Pancreas (tissue), 10 donors: ENCODE data around the gene LYL1. TPM values are rescaled to one million over a fixed set of nuclear protein-coding genes. Genes with fewer than 3 reads are reported as not detected.

Experiments
- ATAC-seq, 4 donors: fragments of 200-7000 bp; cut with Tn5 transposase; one replicate each; pipeline versions ENCODE4 v1.8.0 to v1.9.1; 2020; ENCODE audit warnings: mild to moderate bottlenecking in 4 of 4, moderate library complexity in 4 of 4
- DNase-seq, 6 donors: peaks; one replicate each; pipeline ENCODE4 v3.0.0-alpha.2; 2020
- FAIRE-seq: peaks from 2 replicates; lab custom pipeline; 2012; peaks lifted over from hg19 to GRCh38; lab: Jason Lieb, UNC
- H3K27ac ChIP-seq, 4 donors: fragments of 200-600 bp; sonication (generic); 1 replicate in 3 of 4; 2 replicates in 1 of 4; pipeline versions ENCODE4 v1.5.0 to v1.8.0; 2020
- H3K27me3 ChIP-seq, 4 donors: fragments of 200-600 bp; one replicate each; pipeline ENCODE4 v1.8.0; 2021
- H3K36me3 ChIP-seq, 3 donors: fragments of 200-600 bp; sonication (generic) in 1 of 3; one replicate each; pipeline versions ENCODE4 v1.5.0 to v1.8.0; 2020 to 2021
- H3K4me1 ChIP-seq, 3 donors: fragments of 200-600 bp; one replicate each; pipeline ENCODE4 v1.8.0; 2021
- H3K4me3 ChIP-seq, 4 donors: fragments of 200-600 bp; sonication (generic) in 2 of 4; one replicate each; pipeline versions ENCODE4 v1.5.0 to v1.8.0; 2020 to 2021
- H3K9me3 ChIP-seq, 4 donors: fragments of 200-600 bp; one replicate each; pipeline ENCODE4 v1.8.0; 2021
- WGBS, 2 donors: extraction: QIAGEN DNeasy Blood & Tissue Kit; methylation state at CpG; one replicate each; pipeline ENCODE4 v1.1.7; 2013; 5-methylcytosine and 5-hydroxymethylcytosine counted together
- intact Hi-C, 3 donors: fragments of 100-400 bp; cut with DNase I; formaldehyde crosslinking; loops; one replicate each; pipeline versions ENCODE4 v1.11.1 to v1.14.2; 2022
- polyA plus RNA-seq, 2 donors: library from polyadenylated mRNA; stranded (reverse); fragments of 200-250 nt; gene quantifications; one replicate each; pipeline ENCODE4 v1.2.3, GENCODE V29; 2013
- total RNA-seq, 6 donors: library from RNA; stranded (reverse); fragmentation: NEBNext Ultra II Directional in 4 of 6; extraction: Animal tissue kit (Norgen Biotek cat#: 25700) in 4 of 6; gene quantifications; one replicate each; pipeline versions ENCODE4 v1.2.1 to v1.2.4, GENCODE V29; 2021 to 2023
- TF ChIP-seq, protein P1 (sequence below), 4 donors: fragments of 200-600 bp; sonication (generic) in 3 of 4; IDR thresholded peaks; one replicate each; pipeline versions ENCODE4 v1.5.0 to v1.8.0; 2021; ENCODE audit warnings: antibody characterized with exemption in 4 of 4
- donor health status: healthy with polysubstance abuse.
- donor health status: DM: no; HTN: no; CAD: no; lungs with moderate emphysema.
- donor health status: DM: no; HTN: no; CAD: no.
- donor health status: control.
- donor health status: control.
- donor health status: Bipolar disorder and iron deficiency.
- donor health status: DM: yes; HTN: yes; CAD: no.
- donor health status: DM: no; HTN: no; CAD: no.
- donor health status: DM: no; HTN: no; CAD: no.
- donor health status: DM: yes; HTN: yes; CAD: no.

The LYL1 gene
- total and polyA plus RNA-seq, 8 donors = 0.51 to 5.5 (median 2.4) TPM

GRCh38 chr19:13133241-13133870 is 30.7 kb upstream of the LYL1 start:
- H3K9me3 ChIP-seq = no peaks in the 10 kb centered on the region
- no peak overlapping the region for H3K27ac ChIP-seq
- WGBS, 2 donors = 69 to 72% methylated on average over 12 of the region's 12 CpGs
- peaks cover 0 to 32% (median 3%) of the 10 kb centered on the region in 3 donors for H3K36me3 ChIP-seq
- no peaks in the 10 kb centered on the region for H3K27me3 ChIP-seq
- TF ChIP-seq, protein P1, sequence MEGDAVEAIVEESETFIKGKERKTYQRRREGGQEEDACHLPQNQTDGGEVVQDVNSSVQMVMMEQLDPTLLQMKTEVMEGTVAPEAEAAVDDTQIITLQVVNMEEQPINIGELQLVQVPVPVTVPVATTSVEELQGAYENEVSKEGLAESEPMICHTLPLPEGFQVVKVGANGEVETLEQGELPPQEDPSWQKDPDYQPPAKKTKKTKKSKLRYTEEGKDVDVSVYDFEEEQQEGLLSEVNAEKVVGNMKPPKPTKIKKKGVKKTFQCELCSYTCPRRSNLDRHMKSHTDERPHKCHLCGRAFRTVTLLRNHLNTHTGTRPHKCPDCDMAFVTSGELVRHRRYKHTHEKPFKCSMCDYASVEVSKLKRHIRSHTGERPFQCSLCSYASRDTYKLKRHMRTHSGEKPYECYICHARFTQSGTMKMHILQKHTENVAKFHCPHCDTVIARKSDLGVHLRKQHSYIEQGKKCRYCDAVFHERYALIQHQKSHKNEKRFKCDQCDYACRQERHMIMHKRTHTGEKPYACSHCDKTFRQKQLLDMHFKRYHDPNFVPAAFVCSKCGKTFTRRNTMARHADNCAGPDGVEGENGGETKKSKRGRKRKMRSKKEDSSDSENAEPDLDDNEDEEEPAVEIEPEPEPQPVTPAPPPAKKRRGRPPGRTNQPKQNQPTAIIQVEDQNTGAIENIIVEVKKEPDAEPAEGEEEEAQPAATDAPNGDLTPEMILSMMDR (IDR thresholded peaks at IDR 0.05) = no peak
- intact Hi-C loops = no loop called here
- H3K4me1 ChIP-seq = no peaks in the 10 kb centered on the region
- H3K4me3 ChIP-seq = no peak overlapping the region
- DNase-seq = no peak
- ATAC-seq = no peak
- no peak for FAIRE-seq

DNA sequence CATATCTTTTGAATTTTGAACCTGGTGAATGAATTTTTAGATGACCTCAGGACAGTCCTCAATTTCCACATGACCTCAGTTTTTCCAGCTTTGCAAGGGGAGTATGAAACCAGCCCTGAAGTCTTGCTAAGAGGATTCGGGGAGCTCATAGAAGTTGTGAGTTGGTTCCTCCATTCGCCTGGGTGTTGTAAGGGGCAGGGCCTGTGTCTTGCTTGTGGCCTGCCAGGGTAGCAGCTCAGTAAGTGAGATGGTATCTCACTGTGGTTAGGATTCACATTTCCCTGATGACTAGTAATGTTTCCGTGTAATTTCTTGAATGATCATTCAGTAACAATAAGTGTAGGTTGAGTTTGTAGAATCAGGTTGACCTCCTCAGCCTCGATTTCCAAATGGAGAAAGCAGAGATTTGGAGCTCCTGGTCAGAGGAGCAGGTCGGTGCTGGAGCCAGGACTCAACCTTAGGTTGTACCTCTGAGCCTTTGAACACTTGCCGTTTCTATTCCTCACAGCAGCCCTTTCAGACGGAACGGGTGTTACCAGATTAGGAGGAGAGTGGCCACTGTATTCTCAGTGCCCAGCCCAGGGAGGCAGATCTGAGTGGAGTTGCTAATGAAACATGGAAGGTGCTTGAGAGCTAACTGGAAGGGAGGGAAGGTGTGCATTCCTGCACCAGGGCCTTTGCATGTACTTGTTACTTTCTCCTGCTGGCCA is 30.0 kb upstream of the LYL1 start:
- peaks cover 0 to 25% (median 0%) of the 10 kb centered on the region in 3 donors for H3K36me3 ChIP-seq
- WGBS, 2 donors = 83 to 84% methylated on average over 8 of the region's 8 CpGs
- intact Hi-C loops = no loop called here
- no peaks in the 10 kb centered on the region for H3K27me3 ChIP-seq
- ATAC-seq = no peak
- H3K27ac ChIP-seq = no peak overlapping the region
- H3K4me1 ChIP-seq = no peaks in the 10 kb centered on the region
- no peak for DNase-seq
- no peaks in the 10 kb centered on the region for H3K9me3 ChIP-seq
- TF ChIP-seq, protein P1 (IDR thresholded peaks at IDR 0.05) = no peak
- H3K4me3 ChIP-seq = no peak overlapping the region
- no peak for FAIRE-seq

DNA sequence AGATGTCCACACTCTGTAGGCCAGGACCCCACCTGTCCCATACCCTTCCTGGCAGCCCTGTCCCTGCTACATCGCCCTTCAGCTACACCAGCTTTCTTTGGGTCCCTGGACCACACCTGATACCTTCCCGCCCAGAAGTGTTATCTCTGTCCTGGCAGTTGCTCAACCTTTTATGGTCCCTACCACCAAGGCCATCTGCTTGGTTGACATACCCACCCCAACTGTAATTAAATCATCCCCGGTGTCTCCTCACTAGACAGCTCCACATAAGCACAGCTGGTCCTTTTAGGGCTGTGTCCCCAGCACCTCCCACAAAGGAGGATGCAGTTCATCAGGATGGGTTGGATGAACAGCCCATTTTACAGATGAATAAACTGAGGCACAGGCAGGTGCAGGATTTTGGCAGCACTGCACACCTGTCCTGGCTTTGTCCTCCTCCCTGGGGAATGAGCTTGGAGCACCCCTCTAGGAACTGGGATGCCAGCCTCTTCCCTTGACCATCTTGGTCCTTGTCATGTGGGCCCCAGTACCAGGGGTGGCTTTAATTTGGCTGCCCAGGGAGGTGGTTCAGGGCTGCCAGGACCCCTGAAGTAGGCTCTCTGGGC is 28.3 kb upstream of the LYL1 start:
- DNase-seq (no peak), ATAC-seq (no peak), FAIRE-seq (no peak)
- Histone ChIP-seq H3K36me3 (peaks cover 0 to 10% (median 0%) of the 10 kb centered on the region in 3 donors), H3K4me1 (no peaks in the 10 kb centered on the region), H3K4me3 (no peak overlapping the region), H3K27me3 (no peaks in the 10 kb centered on the region), H3K27ac (no peak overlapping the region), H3K9me3 (no peaks in the 10 kb centered on the region)
- TF ChIP-seq, protein P1 (IDR thresholded peaks at IDR 0.05) = no peak
- intact Hi-C loops = no loop called here
- WGBS, 2 donors = 75 to 91% methylated on average over 3 of the region's 3 CpGs

DNA sequence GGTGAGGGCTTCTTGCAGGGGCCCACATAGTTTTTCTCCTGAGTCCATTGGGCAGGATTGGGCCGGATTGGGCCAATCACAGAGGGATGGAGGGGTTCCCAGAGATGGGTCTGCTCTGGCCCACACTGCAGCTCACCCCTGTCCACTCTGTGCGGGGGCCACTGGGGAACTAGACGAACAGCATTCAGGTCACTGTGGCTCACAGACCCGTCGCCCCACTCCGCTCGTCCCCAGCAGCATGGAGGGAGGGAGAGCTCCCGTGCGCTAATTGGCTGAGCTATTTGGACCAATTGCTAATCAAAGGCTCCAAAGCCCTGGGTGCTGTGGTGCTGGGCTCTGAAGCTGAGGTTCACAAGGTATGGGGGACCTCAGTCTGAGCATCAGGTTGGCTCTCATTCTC is 26.7 kb upstream of the LYL1 start:
- Histone ChIP-seq H3K27me3 (no peaks in the 10 kb centered on the region), H3K36me3 (no peaks in the 10 kb centered on the region), H3K27ac (no peak overlapping the region), H3K4me3 (no peak overlapping the region), H3K9me3 (no peaks in the 10 kb centered on the region), H3K4me1 (no peaks in the 10 kb centered on the region)
- ATAC-seq (no peak), FAIRE-seq (no peak), DNase-seq (no peak)
- TF ChIP-seq, protein P1 (IDR thresholded peaks at IDR 0.05) = no peak
- 94% methylated on average over 9 of the region's 9 CpGs for WGBS, 2 donors
- intact Hi-C loops = no loop called here
